GM18526 (cell line): ENCODE measurements around the gene ABCA1.

Experiments
- POLR2A ChIP-seq: IDR thresholded peaks from 3 replicates; pipeline ENCODE4 v1.6.1; 2011; ENCODE audit not compliant: insufficient read length; ENCODE audit errors: extremely low read depth

Gene ABCA1

DNA sequence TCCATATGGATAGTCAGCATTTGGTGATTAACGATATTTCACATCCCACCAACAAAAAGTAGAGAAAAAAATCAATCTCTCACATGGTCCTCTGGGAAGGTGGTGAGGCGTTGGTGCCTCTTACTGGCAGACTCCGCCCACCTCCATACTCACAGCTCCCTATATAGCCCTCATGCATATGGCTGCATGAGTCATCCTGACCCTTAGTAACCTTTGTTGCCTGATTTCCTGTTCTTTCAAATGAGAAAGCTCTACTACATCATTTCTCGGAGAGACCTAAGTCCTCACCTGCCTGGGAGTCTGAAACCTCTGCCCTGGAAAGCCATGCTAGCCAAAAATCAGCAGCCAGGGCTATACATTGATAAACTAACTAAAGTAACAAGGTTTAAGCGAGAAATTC, 33.3 kb upstream of the ABCA1 start:
- TF ChIP-seq POLR2A: no peak

DNA sequence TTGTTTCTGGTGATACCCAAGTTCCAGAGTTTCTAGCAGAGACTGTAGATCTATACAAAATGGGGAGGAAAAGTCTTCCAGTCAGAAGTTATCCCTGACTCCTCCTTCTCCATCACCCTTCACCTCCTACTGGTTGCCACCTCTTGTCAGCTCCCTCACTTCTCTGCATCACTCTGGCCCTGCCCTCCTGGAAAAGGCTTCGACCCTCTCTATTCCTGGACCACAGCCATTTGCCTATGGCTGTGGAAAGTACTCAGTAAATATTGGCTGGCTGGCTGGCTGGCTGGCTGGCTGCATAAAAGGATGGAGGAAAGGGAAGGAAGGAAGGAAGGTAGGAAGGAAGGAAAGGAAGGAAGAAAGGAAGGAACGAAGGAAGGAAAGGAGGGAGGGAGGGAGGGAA, 32.7 kb upstream of the ABCA1 start:
- no peak for TF ChIP-seq POLR2A

DNA sequence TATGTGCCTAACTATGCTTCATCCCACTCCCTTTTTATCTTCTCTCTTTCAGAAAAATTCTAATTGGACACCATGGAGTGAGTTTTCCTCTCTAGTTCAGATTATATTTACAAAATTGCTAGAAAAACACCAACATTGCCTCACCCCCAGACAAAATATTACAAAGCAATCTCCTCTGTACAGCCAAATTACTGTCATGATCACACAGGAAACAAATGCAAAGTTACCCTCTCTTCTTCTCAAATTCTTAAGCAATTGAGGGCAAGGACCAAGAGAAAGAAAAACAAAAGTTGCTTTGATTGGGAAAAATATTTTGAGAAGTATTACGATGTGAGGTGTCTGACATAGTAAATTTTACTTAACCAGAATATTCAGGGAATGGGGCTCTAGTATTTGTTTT, 30.8 kb upstream of the ABCA1 start:
- no peak for TF ChIP-seq POLR2A

DNA sequence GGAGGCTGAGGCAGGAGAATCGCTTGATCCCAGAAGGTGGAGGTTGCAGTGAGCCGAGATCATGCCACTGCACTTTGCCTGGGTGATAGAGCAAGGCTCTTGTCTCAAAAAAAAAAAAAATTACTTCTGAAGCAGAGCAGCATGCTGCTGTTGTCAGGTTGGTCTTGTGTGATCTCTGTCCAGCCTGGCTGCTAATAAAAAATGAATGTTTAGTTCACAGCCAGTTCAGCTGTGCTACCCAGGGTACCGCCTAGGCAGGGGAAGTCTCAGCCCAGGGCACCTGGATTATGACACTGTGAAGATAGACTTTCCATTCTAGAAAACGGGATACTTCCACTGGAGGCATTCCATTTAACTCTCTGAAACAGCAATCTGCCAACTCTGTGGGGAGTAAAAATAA, 23.5 kb upstream of the ABCA1 start:
- TF ChIP-seq POLR2A: no peak

DNA sequence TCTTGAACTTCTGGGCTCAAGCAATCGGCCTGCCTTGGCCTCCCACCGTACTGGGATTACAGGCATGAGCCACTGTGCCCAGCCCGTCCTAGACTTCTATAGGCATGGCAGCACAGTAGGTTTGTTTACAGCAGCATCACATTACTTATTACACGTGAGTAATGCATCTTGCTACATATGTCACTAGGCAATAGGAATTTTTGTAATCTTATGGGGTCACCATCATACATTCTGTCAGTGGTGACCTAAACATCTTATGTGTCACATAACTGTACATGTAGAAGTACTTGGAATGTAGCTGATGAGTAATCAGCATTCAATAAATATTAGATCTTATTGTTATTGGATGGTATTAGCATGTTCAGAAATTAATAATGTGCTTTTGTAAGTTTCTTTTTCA, 22.9 kb upstream of the ABCA1 start:
- TF ChIP-seq POLR2A: no peak

DNA sequence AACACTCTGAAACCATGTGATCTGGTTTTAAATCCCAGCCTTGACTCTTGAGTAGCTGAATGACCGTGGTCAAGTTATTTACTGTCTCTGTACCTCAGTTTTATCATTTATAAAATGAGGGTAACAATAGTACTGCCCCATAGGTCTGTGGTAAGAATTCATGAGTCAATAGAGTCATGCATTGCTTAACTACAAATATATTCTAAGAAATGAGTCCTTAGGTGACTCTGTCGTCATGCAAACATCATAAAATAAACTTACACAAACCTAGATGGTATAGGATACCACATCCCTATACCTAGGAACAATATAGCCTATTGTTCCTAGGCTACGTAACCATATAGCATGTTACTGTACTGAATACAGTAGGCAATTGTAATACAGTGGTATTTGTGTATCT, 20.3 kb upstream of the ABCA1 start:
- TF ChIP-seq POLR2A: no peak

DNA sequence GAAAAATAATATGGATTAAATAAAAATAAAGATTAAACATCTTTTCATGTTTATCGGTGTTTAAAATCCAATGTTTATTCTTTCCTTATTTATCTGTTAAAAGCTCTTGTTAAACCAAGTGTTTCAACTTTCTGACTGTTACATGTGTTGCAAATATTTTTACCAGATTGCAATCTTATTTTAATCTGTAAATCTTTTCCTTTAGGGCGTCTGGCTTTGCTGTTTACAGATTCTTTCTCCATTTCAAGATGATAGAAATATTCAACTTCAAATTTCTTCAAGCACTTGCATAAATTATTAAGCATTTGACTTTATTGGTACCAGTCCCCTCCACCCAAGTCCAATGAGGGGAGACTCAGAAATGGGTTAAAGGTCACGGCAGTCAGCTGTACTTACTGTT, 16.9 kb upstream of the ABCA1 start:
- no peak for TF ChIP-seq POLR2A

DNA sequence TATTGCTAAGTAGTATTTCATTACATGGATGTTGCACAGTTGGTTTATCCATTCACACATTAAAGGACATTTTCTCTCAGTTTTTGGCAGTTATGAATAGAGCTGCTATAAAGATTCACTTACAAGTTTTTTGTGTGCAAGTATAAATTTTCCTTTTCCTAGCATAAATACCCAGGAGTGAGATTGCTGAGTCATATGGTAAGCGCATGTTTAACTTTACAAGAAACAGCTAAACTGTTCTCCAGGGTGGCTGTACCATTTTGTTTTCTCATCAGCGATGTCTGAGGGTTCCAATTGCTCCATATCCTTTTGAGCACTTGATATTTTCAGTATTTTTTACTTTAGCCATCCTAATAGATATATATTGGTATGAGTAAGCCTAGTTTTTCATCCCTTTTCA, 16.4 kb upstream of the ABCA1 start:
- TF ChIP-seq POLR2A: no peak

DNA sequence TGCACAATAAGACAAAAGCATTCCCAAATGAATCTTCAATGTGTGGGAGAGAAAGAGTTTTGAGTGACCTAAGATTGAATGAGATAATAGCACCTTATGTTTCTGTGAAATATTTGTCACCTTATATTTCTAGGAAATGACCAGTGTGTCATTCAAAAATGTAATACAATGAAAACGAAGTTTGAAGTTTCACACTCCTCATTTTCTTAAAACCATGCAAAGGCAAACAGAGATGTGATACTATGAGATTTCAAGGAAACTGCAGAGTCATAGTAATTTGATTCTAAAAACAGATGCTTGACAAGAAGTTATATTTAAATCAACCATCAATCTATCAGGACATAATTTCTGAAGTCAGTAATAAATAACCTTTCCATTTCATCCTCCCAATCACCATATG, 13.6 kb upstream of the ABCA1 start:
- TF ChIP-seq POLR2A: no peak

DNA sequence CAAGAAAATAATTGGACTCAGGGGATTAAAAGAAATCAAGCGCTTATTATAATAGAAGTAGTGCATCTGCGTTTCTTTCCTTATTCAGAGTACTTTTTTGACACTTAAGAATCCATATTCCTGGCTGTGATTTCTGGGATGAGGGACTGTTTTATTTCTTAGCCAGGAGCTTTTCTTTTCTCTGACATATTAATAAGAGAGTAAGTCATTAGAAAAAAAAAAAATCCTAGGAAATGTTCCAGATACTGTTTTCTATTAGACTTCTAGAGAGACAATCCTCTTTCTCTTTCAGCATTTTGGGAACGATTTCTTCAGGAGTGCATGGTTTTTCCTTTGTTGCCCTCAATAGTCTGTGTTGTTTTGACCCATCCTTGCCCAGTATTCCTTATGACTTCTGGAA, 8.3 kb upstream of the ABCA1 start:
- TF ChIP-seq POLR2A: no peak

DNA sequence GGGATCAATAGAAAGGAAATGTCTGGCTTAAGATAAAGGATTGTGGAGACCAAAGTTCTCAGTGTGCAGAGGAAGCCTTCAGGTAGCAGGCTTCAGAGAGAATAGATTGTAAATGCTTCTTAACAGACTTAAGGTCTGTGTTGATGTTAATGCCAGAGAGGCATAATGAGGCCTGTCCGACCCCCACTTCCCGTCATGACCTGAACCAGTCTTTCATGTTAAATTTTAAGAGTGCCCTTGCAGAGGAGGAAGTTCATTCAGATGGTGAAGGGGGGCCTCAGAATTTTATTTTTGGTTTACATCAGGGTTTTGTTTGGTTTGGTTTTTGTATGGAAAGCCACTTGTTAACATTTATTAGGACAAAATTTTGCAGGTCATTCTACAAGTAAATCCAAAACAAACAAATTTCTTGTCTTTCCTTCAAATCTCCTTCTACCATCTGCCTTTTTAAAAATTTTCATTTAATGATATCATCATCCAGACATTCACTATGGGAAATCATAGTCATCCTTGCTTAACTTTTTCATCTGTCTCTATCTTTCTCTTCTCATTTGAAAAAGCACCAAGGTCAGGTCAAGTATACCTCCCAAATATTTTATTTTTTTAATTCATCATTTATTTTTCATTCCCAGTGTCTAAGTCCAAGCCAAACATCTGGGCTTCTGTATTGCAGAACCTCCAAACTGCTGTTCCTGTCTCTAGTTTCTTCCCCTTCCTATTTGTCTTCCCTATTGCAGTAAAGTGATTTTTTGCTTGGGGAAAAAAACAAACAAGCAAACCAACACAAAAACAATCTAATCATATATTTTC, 6.9 kb upstream of the ABCA1 start:
- no peak for TF ChIP-seq POLR2A

DNA sequence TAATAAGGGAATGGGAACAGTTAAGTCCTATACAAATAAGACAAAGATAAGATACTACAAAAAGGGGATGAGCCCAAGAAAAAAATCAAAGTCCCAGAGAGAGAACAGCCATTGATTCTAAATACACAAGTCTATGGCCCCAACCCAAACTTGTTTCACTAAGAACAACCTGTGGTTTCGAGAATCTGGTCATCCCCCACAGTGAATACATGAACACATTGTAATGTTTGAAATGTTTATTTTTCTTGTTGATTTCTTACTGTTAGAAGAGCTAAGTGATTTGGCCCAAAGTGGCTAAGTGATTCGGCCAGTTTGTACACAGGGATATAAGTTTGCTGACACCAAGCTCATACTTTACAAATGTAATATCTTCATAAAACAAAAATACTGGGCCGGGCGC, 3.3 kb upstream of the ABCA1 start:
- no peak for TF ChIP-seq POLR2A

DNA sequence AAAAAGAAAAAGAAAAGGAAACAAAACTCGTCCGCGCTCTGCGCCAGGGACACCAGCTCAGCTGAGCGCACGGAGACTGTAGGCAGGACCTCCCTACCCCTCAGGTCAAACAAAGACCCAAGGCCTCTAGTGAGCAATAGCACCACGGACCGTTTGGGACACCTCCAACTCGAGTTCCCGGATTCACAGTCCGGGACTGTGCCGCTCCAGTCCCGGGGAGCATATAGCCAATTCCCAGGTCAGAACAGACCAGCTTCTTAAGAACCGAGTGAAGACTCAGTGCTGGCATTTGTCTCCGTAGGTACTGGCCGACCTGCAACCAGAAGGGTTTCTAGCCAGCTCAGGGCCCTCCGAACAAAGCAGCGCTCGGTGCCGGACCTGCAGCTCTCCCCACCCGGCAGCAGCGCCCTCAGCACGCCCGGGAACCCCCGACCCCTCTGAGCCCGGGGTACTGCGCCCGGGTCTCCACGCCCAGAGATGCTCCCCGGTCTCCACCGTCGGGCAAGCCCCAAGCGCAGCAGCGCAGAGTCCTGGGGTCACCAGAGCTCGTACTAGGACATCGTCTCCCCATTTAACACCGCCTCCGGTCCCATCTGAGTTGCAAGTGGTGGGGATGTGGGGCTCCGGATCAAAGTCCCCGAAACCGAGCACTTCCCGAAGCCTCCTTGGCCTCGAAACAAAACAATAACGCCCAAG, 591 bp downstream of the ABCA1 start:
- TF ChIP-seq POLR2A: no peak

DNA sequence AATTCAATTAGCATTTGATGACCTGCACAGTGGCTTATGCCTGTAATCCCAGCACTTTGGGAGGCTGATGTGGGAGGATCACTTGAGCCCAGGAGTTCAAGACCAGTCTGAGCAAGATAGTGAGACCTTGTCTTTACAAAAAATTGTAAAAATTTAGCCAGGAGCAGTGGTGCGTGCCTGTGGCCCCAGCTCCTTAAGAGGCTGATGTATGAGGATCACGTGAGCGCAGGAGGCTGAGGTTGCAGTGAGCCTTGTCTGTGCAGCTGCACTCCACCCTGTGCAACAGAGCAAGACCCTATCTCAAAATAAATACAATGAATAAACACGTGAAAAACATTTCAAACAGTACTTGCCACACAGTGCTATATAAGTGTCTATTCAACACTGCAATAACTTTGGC, 4.2 kb downstream of the ABCA1 start:
- no peak for TF ChIP-seq POLR2A

DNA sequence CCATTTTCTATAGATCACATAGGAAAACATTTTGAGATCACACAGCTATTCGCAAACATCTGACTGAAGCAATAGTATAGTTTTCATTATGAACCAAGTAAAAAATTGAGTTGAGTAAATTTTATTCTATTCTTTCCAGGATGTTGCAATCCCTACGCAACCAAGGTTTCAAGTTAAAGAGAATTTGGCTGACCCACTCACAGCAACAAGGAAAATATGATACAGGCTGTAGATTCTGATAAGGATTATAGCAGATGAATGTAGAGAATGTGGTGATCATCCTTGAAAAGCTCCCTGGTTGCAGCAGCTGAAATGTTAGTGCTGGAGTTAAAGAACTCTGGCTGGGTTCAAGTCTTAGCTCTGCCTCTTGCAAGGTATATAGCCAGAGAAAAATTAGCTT, 4.7 kb downstream of the ABCA1 start:
- TF ChIP-seq POLR2A: no peak

DNA sequence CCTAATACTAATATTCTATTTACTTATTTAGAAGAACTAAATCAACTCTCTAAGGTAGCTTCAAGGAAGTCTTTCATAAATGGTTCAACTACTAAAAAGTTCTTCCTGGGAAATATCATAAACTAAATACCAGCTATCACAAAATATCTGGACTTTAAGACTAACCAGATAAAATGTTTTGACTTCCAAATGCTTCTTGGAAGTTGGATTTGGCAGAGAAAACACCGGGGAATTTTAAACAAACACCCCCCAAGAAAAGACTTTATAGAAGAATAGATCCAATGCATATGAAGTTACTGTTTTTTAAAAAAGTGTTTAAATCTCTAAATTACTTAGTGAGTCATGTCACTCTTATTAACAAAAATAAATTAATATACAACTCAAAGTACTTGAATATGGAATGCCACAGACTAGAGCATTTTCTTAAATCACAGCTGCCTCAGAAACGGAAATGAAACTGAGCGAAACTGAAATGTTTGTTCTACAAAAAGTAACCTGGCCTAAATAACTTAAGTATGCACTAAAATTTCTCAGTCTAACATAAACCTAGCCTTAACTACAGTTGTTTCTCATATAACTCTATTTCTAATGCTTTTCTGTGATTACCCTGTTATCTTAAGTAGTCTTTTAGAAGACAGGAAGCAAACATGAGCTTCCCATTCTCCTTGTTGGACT, 6.8 kb downstream of the ABCA1 start:
- TF ChIP-seq POLR2A: no peak
